NB4 (cell line): Measurements from ENCODE around the gene CDH15.

ENCODE experiments used
- MYC ChIP-seq: IDR thresholded peaks from 2 replicates; pipeline ENCODE4 v1.6.1; 2011; ENCODE audit warnings: low read depth, low read length
- POLR2A ChIP-seq: IDR thresholded peaks from 2 replicates; pipeline ENCODE4 v1.6.1; 2011; ENCODE audit warnings: mild to moderate bottlenecking; ENCODE audit not compliant: insufficient read length; ENCODE audit errors: extremely low read depth
- TF ChIP-seq, protein P1 (sequence below): IDR thresholded peaks from one replicate; pipeline ENCODE4 v1.5.1; 2012; ENCODE audit warnings: low read depth, low read length
- TF ChIP-seq, protein P2 (sequence below): IDR thresholded peaks from 2 replicates; pipeline ENCODE4 v1.6.1; 2011; ENCODE audit warnings: low read depth, low read length

- TF ChIP-seq, protein P1, sequence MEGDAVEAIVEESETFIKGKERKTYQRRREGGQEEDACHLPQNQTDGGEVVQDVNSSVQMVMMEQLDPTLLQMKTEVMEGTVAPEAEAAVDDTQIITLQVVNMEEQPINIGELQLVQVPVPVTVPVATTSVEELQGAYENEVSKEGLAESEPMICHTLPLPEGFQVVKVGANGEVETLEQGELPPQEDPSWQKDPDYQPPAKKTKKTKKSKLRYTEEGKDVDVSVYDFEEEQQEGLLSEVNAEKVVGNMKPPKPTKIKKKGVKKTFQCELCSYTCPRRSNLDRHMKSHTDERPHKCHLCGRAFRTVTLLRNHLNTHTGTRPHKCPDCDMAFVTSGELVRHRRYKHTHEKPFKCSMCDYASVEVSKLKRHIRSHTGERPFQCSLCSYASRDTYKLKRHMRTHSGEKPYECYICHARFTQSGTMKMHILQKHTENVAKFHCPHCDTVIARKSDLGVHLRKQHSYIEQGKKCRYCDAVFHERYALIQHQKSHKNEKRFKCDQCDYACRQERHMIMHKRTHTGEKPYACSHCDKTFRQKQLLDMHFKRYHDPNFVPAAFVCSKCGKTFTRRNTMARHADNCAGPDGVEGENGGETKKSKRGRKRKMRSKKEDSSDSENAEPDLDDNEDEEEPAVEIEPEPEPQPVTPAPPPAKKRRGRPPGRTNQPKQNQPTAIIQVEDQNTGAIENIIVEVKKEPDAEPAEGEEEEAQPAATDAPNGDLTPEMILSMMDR = no peak
- TF ChIP-seq, protein P2, sequence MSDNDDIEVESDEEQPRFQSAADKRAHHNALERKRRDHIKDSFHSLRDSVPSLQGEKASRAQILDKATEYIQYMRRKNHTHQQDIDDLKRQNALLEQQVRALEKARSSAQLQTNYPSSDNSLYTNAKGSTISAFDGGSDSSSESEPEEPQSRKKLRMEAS = no peak
- TF ChIP-seq MYC (no peak), POLR2A (no peak)
Observed at GRCh38 chr16:89141884-89142267, 29.7 kb upstream of the CDH15 start.
